Smooth muscle cell (in vitro differentiated cells): Measurements from ENCODE around the gene RAD54L. TPM values are rescaled to one million over a fixed set of nuclear protein-coding genes. Genes with fewer than 3 reads are reported as not detected.

Experiments
- DNase-seq: peaks from one replicate; lab custom pipeline; 2025; ENCODE audit not compliant: unreplicated experiment; lab: John Stamatoyannopoulos, UW
- H2AFZ ChIP-seq: fragments of 200-600 bp; sonication (generic); 2 replicates; pipeline ENCODE4 v1.6.0; 2016; ENCODE audit warnings: antibody characterized with exemption, low read depth, mild to moderate bottlenecking
- H3F3A ChIP-seq: fragments of 200-600 bp; sonication (generic); 2 replicates; pipeline ENCODE4 v1.6.0; 2017; ENCODE audit warnings: antibody characterized with exemption, low read depth
- H3K27ac ChIP-seq: fragments of 200-600 bp; sonication (generic); 2 replicates; pipeline ENCODE4 v1.5.1; 2016; ENCODE audit warnings: low read depth, mild to moderate bottlenecking
- H3K27me3 ChIP-seq: fragments of 200-600 bp; sonication (generic); 2 replicates; pipeline ENCODE4 v1.6.1; 2016; ENCODE audit warnings: low read depth, mild to moderate bottlenecking
- H3K36me3 ChIP-seq: fragments of 200-600 bp; sonication (generic); 2 replicates; pipeline ENCODE4 v1.5.1; 2016; ENCODE audit warnings: low read depth
- H3K4me1 ChIP-seq: fragments of 200-600 bp; sonication (generic); 2 replicates; pipeline ENCODE4 v1.5.1; 2016; ENCODE audit warnings: low read depth
- H3K4me2 ChIP-seq: fragments of 200-600 bp; sonication (generic); 2 replicates; pipeline ENCODE4 v1.6.0; 2016; ENCODE audit warnings: mild to moderate bottlenecking
- H3K4me3 ChIP-seq: fragments of 200-600 bp; sonication (generic); 2 replicates; pipeline ENCODE4 v1.5.1; 2016; ENCODE audit warnings: mild to moderate bottlenecking
- H3K79me2 ChIP-seq: fragments of 200-600 bp; sonication (generic); 2 replicates; pipeline ENCODE4 v1.6.0; 2016; ENCODE audit warnings: low read depth, mild to moderate bottlenecking
- H3K9ac ChIP-seq: fragments of 200-600 bp; sonication (generic); 2 replicates; pipeline ENCODE4 v1.6.0; 2016; ENCODE audit warnings: low read depth
- H3K9me3 ChIP-seq: fragments of 200-600 bp; sonication (generic); replicated peaks from 2 replicates; pipeline ENCODE4 v1.5.1; 2016; ENCODE audit warnings: low read depth
- H4K20me1 ChIP-seq: fragments of 200-600 bp; sonication (generic); 2 replicates; pipeline ENCODE4 v1.6.0; 2016; ENCODE audit warnings: low read depth
- WGBS: methylation state at CpG from one replicate; pipeline ENCODE4 v1.1.7; 2016; ENCODE audit warnings: low lambda C conversion rate; 5-methylcytosine and 5-hydroxymethylcytosine counted together
- polyA plus RNA-seq: library from polyadenylated mRNA; unstranded; fragments of >200 nt; fragmentation: Nextera tagmentation; extraction: Ambion mirVana; gene quantifications from 2 replicates; pipeline ENCODE4 v1.2.1, GENCODE V29; 2016
- total RNA-seq: library from RNA; depleted of rRNA; stranded (reverse); fragments of >200 nt; gene quantifications from 2 replicates; pipeline ENCODE4 v1.2.3, GENCODE V29; 2014
- TF ChIP-seq, protein P1 (sequence below): fragments of 200-600 bp; sonication (generic); IDR thresholded peaks from 2 replicates; pipeline ENCODE4 v1.5.1; 2017; ENCODE audit warnings: borderline replicate concordance, mild to moderate bottlenecking, antibody characterized with exemption; ENCODE audit not compliant: insufficient read depth, poor library complexity, severe bottlenecking

RAD54L gene
- total and polyA plus RNA-seq, 2 experiments from 2014 or later, result 4.9 to 5.6 TPM

DNA sequence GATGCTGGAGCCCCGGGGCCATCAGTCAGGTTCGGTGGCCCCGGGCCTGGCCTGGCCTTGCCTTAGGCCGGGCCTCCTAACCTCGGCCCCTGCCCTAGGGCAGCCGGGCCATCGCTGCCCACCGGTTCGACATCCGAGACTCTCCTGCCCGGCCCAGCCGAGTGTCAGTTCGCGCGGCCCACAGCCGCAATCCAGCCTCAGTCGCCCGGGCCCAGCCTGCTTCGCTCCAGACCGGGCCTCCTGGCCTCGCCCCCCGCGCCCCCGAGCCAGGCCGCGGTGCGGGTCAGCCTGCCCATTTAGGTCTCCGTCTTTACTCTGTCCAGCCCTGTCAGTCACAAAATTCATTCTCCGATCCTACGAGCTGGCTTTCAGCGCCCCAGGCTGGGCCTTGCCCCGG lies 55.1 kb downstream of the RAD54L start:
- Histone ChIP-seq H3K9ac (peak overlapping the region; percentile 99), H3K4me1 (peaks cover 23% of the 10 kb centered on the region), H4K20me1 (peaks cover 73% of the 10 kb centered on the region), H3K36me3 (no peaks in the 10 kb centered on the region), H2AFZ (peak overlapping the region; percentile 44), H3K27ac (peak overlapping the region; percentile 89), H3F3A (peaks cover 9% of the 10 kb centered on the region), H3K4me3 (peak overlapping the region; percentile 79), H3K79me2 (peaks cover 93% of the 10 kb centered on the region), H3K9me3 (no peaks in the 10 kb centered on the region), H3K4me2 (peak overlapping the region; percentile 96), H3K27me3 (no peaks in the 10 kb centered on the region)
- TF ChIP-seq, protein P1, sequence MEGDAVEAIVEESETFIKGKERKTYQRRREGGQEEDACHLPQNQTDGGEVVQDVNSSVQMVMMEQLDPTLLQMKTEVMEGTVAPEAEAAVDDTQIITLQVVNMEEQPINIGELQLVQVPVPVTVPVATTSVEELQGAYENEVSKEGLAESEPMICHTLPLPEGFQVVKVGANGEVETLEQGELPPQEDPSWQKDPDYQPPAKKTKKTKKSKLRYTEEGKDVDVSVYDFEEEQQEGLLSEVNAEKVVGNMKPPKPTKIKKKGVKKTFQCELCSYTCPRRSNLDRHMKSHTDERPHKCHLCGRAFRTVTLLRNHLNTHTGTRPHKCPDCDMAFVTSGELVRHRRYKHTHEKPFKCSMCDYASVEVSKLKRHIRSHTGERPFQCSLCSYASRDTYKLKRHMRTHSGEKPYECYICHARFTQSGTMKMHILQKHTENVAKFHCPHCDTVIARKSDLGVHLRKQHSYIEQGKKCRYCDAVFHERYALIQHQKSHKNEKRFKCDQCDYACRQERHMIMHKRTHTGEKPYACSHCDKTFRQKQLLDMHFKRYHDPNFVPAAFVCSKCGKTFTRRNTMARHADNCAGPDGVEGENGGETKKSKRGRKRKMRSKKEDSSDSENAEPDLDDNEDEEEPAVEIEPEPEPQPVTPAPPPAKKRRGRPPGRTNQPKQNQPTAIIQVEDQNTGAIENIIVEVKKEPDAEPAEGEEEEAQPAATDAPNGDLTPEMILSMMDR, result no peak
- DNase-seq, result no peak
- WGBS, result 0% methylated on average over 26 of the region's 32 CpGs

DNA sequence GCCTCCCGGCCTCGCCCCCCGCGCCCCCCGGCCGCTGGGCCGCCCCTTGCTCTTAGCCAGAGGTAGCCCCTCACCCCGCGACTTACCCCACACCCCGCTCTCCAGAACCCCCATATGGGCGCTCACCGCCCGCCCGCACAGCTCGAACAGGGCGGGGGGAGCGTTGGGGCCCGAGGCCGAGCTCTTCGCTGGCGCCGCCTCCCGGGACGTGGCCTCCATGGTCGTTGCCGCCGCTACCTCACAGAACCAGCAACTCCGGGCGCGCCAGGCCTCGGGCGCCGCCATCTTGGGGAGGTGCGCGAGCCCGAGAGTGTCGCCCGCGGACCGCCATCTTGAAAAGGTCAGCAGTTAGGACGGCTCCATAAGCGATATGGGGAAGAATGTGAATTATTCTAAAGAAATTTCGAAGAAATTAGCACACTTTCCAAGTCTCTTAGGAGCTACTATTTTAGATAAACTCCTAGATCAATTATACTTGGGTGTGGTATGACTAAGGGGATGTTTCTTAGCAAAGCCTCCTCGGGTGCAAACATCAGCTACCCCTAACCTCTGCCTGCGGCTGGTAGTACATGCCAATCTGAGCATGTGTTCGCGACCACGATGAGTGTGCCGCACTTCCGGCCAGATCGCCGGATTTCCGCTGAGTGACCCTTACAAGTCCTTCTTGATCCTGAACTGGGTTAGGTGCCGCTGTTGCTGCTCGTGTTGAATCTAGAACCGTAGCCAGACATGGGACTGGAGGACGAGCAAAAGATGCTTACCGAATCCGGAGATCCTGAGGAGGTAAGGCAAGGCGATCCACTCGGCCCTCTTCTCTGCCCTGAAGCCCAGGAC lies 55.7 kb downstream of the RAD54L start, which contains the start of the genes LRRC41 and UQCRH:
Gene LRRC41, minus strand, starts transcription at position 579 of the 834 bp plus-strand sequence. Its CDS starts 294 bp downstream, at position 285.
Gene UQCRH, plus strand, starts transcription at position 661 of the 834 bp plus-strand sequence. Its CDS starts 69 bp downstream, at position 730.
- Histone ChIP-seq H3K4me1 (peaks cover 23% of the 10 kb centered on the region), H3K4me2 (peak within 1 kb of the TSS; percentile 96), H3K9ac (peak within 1 kb of the TSS; percentile 99), H3K79me2 (peaks cover 93% of the 10 kb centered on the region), H3K27me3 (no peaks in the 10 kb centered on the region), H4K20me1 (peaks cover 73% of the 10 kb centered on the region), H3K27ac (peak within 1 kb of the TSS; percentile 89), H2AFZ (peak within 1 kb of the TSS; percentile 44), H3K4me3 (peak within 1 kb of the TSS; percentile 79), H3K9me3 (no peaks in the 10 kb centered on the region), H3K36me3 (no peaks in the 10 kb centered on the region), H3F3A (peaks cover 9% of the 10 kb centered on the region)
- 1% methylated on average over 51 of the region's 61 CpGs for WGBS
- TF ChIP-seq, protein P1, result no peak
- DNase-seq, result peak; percentile 80

DNA sequence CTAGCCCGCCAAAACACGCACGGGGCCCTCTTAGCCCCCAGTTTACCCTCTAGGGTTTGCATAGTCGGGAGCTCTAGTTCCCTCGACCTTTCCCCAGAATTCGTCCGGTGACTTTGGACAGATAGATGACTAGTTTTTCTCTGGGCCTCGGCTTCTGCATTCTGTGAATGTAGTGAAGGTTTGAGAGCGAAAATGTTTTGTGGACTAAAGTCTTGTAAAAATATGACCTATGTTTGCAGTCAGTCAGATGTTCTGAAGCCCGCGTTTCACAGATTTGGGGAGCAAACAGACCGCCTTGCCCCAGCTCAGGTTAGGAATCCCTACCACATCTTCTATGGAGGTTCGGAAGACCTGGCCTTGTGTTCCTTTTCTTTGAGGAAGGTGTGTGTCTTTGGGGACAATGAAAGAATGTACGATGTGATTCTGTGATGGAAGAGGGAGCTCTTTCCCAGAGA lies 56.3 kb downstream of the RAD54L start:
- H4K20me1 ChIP-seq, result peaks cover 73% of the 10 kb centered on the region
- H3K4me1 ChIP-seq, result peaks cover 23% of the 10 kb centered on the region
- no peaks in the 10 kb centered on the region for H3K27me3 ChIP-seq
- no peak for DNase-seq
- H3K36me3 ChIP-seq, result no peaks in the 10 kb centered on the region
- H3K4me2 ChIP-seq, result peak overlapping the region; percentile 96
- H3K9ac ChIP-seq, result peak overlapping the region; percentile 99
- peaks cover 9% of the 10 kb centered on the region for H3F3A ChIP-seq
- peak overlapping the region; percentile 89 for H3K27ac ChIP-seq
- H3K9me3 ChIP-seq, result no peaks in the 10 kb centered on the region
- TF ChIP-seq, protein P1, result no peak
- peak overlapping the region; percentile 79 for H3K4me3 ChIP-seq
- peaks cover 93% of the 10 kb centered on the region for H3K79me2 ChIP-seq
- under 1% methylated on average over 14 of the region's 14 CpGs for WGBS
- peak overlapping the region; percentile 44 for H2AFZ ChIP-seq
